GM12801 (cell line): ENCODE results near the gene PANX2.

ENCODE experiments used
- TF ChIP-seq, protein P1 (sequence below): IDR thresholded peaks from one replicate; pipeline ENCODE4 v1.5.1; 2011; ENCODE audit warnings: control low read depth; ENCODE audit not compliant: insufficient read length; ENCODE audit errors: extremely low read depth

PANX2 gene

GRCh38 chr22:50176850-50177536 is 6.5 kb downstream of the PANX2 start:
- TF ChIP-seq, protein P1, sequence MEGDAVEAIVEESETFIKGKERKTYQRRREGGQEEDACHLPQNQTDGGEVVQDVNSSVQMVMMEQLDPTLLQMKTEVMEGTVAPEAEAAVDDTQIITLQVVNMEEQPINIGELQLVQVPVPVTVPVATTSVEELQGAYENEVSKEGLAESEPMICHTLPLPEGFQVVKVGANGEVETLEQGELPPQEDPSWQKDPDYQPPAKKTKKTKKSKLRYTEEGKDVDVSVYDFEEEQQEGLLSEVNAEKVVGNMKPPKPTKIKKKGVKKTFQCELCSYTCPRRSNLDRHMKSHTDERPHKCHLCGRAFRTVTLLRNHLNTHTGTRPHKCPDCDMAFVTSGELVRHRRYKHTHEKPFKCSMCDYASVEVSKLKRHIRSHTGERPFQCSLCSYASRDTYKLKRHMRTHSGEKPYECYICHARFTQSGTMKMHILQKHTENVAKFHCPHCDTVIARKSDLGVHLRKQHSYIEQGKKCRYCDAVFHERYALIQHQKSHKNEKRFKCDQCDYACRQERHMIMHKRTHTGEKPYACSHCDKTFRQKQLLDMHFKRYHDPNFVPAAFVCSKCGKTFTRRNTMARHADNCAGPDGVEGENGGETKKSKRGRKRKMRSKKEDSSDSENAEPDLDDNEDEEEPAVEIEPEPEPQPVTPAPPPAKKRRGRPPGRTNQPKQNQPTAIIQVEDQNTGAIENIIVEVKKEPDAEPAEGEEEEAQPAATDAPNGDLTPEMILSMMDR: no peak

- TF ChIP-seq, protein P1: no peak
Measured at GRCh38 chr22:50177537-50178470, 7.3 kb downstream of the PANX2 start.

DNA sequence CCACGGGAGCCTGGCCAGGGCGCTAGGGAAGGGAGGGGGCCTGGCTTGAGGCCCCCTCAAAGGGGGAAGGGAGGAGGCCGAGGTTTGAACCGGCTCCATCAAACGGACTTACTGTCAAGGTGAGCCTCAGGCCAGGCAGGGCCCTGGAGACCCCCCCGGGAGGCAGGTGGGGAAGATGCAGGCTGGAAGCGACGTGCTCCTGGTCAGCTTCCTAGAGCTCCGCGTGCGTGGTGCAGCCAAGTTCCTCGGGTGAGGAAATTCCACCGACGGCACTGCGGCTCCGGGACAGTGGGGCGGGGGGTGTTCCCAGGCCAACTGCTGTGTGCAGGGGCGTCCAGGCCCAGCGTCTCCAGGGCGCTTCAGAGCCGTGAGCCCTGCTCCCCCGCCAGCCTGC is 7.9 kb downstream of the PANX2 start:
- TF ChIP-seq, protein P1: no peak

DNA sequence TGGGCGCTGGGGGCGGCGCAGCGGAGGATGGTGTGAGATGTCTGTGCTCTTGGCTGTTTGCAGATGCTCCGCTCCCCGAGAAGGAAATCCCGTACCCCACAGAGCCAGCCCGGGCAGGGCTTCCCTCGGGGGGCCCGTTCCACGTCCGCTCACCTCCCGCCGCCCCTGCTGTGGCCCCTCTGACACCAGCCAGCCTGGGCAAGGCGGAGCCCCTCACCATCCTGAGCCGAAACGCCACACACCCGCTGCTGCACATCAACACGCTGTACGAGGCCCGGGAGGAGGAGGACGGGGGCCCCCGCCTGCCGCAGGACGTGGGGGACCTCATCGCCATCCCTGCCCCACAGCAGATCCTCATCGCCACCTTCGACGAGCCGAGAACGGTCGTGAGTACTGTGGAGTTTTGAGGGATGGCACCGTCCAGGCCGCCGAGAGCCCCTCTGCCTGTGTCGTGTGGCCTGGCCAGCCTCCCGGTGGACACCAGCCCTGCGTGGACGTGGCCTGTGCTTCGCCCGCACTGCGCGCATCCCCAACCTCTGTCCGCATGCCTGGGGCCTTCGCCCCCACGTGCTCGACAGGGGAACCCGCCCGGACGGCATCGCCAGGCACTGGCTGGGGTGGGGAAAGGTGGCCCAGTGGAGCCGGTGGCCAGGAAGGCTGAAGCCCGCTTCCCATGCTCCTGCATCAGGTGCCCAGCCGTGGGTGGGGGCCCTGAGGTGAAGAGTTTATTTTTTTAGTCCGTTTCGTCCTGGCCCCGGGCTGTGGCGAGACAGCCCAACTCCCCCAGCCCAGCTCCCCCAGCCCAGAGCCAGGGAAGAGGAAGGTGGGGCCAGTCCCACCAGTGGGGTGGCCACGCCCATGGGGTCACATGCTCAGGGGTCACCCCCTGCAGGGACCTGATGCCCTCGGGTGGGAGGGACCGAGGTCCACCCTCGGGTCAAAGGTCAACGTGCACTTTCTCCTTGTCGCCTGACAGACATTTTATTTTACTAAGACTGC is 8.6 kb downstream of the PANX2 start:
- TF ChIP-seq, protein P1: no peak

DNA sequence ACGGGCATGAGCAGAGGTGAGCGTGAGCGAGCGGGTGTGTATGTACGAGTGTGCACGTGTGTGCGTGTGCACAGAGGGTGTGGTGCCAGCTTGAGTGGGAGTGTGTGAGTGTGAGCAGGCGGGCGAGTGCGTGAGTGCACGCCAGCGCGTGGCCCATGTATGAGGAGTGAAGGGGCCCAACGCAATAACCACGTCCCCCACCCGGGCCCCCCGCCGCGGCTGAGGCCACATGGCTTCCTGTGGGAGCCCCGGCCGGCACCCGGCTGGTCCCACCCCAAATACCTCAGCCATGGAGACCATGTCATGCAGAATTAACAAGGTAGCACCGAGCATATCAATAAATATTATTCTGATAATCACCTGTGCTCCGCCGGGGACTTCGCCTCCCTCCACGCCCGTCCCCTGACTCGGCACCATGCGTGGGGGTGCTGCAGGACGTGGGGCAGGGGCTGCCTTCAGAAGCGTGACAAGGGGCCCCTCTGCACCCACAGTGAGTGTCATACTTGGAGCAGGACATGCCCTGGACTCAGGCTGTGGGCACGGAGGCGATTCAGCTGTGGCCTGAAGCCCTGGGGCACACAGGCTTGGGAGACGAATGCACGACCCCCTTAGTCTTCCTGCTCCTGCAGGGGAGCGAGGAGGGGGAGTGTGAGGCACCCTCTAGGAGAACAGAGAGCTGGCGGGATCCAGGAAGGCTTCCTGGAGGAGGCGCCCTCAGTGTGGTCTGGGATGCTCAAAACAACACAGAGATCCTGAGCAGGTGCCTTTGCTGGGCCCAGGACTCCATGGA is 9.6 kb downstream of the PANX2 start:
- TF ChIP-seq, protein P1: no peak

- TF ChIP-seq, protein P1: no peak
Measured at GRCh38 chr22:50180727-50181521, 10.4 kb downstream of the PANX2 start.
